HG03378 (cell line): ENCODE data around the gene GABRQ.
"Not testable (repeated sequence)": the region's sequence is repeated elsewhere in the genome, so short reads cannot be mapped to it uniquely, and the experiment has no call there.

Source experiments
- ATAC-seq: cut with Tn5 transposase; IDR thresholded peaks from one replicate; pipeline ENCODE4 v1.9.1; 2021; ENCODE audit warnings: mild to moderate bottlenecking, moderate library complexity; ENCODE audit not compliant: unreplicated experiment

The GABRQ gene

GRCh38 chrX:152656890-152657289, 19.2 kb downstream of the GABRQ start:
- no peak for ATAC-seq

GRCh38 chrX:152658302-152658701, 20.6 kb downstream of the GABRQ start:
- no peak for ATAC-seq

GRCh38 chrX:152663086-152663485, 25.4 kb downstream of the GABRQ start:
- no peak for ATAC-seq

- no peak for ATAC-seq
Observed at GRCh38 chrX:152674135-152674534, 36.4 kb downstream of the GABRQ start.

GRCh38 chrX:152674652-152675051, 37.0 kb downstream of the GABRQ start:
- not testable (repeated sequence) for ATAC-seq

- ATAC-seq: not testable (repeated sequence)
Observed at GRCh38 chrX:152681012-152681411, 43.3 kb downstream of the GABRQ start.

GRCh38 chrX:152697952-152698931, 60.5 kb downstream of the GABRQ start, which contains the start of gene MAGEA3:
TSS of gene MAGEA3 (plus strand) at chrX:152698794. CDS start at chrX:152700833, 2,039 bp downstream.
- not testable (repeated sequence) for ATAC-seq

GRCh38 chrX:152700390-152700789, 62.7 kb downstream of the GABRQ start:
- ATAC-seq: not testable (repeated sequence)

- ATAC-seq: not testable (repeated sequence)
Observed at GRCh38 chrX:152706500-152706899, 68.8 kb downstream of the GABRQ start.
